Kidney (tissue), 14 donors: ENCODE measurements around the gene SDF2. TPM values are rescaled to one million over a fixed set of nuclear protein-coding genes. Genes with fewer than 3 reads are reported as not detected.

Source experiments
- DNase-seq, 5 donors: peaks; one replicate each; pipeline ENCODE4 v3.0.0-alpha.2; 2013 to 2020
- FAIRE-seq: peaks from 2 replicates; lab custom pipeline; 2012; peaks lifted over from hg19 to GRCh38; lab: Jason Lieb, UNC
- H3K27ac ChIP-seq, 2 donors: one replicate each; pipeline ENCODE4 v1.7.0; 2013; ENCODE audit warnings: low read depth in 2 of 2, low read length in 2 of 2, inconsistent platforms in 1 of 2
- H3K27me3 ChIP-seq: one replicate; pipeline ENCODE4 v1.7.1; 2013; ENCODE audit warnings: low read length, inconsistent platforms; ENCODE audit not compliant: control insufficient read depth, insufficient read depth
- H3K36me3 ChIP-seq, 3 donors: one replicate each; pipeline versions ENCODE4 v1.7.0 to v1.7.1; 2013; ENCODE audit warnings: low read length in 3 of 3, control low read depth in 1 of 3, inconsistent platforms in 1 of 3; ENCODE audit not compliant: insufficient read depth in 3 of 3, control insufficient read depth in 2 of 3
- H3K4me1 ChIP-seq, 3 donors: one replicate each; pipeline versions ENCODE4 v1.7.0 to v1.7.1; 2013; ENCODE audit warnings: low read length in 3 of 3, inconsistent platforms in 1 of 3, low read depth in 1 of 3; ENCODE audit not compliant: control insufficient read depth in 2 of 3, insufficient read depth in 2 of 3
- H3K4me3 ChIP-seq, 3 donors: one replicate each; pipeline versions ENCODE4 v1.7.0 to v1.8.1; 2013; ENCODE audit warnings: low read length in 3 of 3, control low read depth in 1 of 3, inconsistent platforms in 1 of 3
- H3K9ac ChIP-seq, 3 donors: one replicate each; pipeline versions ENCODE4 v1.7.0 to v1.7.1; 2013; ENCODE audit warnings: low read length in 3 of 3, control low read depth in 1 of 3, inconsistent platforms in 1 of 3
- H3K9me3 ChIP-seq, 3 donors: one replicate each; pipeline versions ENCODE4 v1.7.0 to v1.7.1; 2013; ENCODE audit warnings: low read length in 3 of 3, control low read depth in 1 of 3, inconsistent platforms in 1 of 3; ENCODE audit not compliant: control insufficient read depth in 2 of 3, insufficient read depth in 1 of 3
- intact Hi-C: fragments of 100-400 bp; cut with DNase I; formaldehyde crosslinking; loops from one replicate; pipeline ENCODE4 v1.11.1; 2022
- polyA plus RNA-seq: library from polyadenylated mRNA; stranded (reverse); fragments of 350-450 nt; fragmentation: Illumina TruSeq; extraction: RNeasy Lipid Tissue Mini Kit (QIAGEN cat#74804); gene quantifications from one replicate; pipeline ENCODE4 v1.2.3, GENCODE V29; 2014; ENCODE audit warnings: low read depth, low replicate concordance; ENCODE audit not compliant: insufficient read depth
- total RNA-seq: library from RNA; stranded (reverse); fragmentation: NEBNext Ultra II Directional; extraction: Animal tissue kit (Norgen Biotek cat#: 25700); gene quantifications from one replicate; pipeline ENCODE4 v1.2.1, GENCODE V29; 2021
- TF ChIP-seq, protein P1 (sequence below): IDR thresholded peaks from 3 replicates; pipeline ENCODE4 v1.5.1; 2012; ENCODE audit warnings: mild to moderate bottlenecking, moderate library complexity, borderline replicate concordance; ENCODE audit not compliant: insufficient read depth; ENCODE audit errors: extremely low read depth
- donor health status: control.
- donor health status: control.
- donor health status: control.
- donor health status: control.
- donor health status: control.
- donor health status: DM: yes; HTN: yes; CAD: no.
- donor health status: Normal renal cell carcinoma (clear cell type).

SDF2 gene
- total and polyA plus RNA-seq, 2 donors from 2014 or later, result 54.3 to 101 TPM

- Histone ChIP-seq H3K27me3 (no peaks in the 10 kb centered on the region), H3K4me3 (no peak overlapping the region), H3K9me3 (no peaks in the 10 kb centered on the region), H3K27ac (no peak overlapping the region), H3K9ac (no peak overlapping the region), H3K4me1 (no peaks in the 10 kb centered on the region), H3K36me3 (peaks cover 2 to 19% (median 14%) of the 10 kb centered on the region in 3 donors)
- intact Hi-C loops, result no loop called here
- TF ChIP-seq, protein P1, sequence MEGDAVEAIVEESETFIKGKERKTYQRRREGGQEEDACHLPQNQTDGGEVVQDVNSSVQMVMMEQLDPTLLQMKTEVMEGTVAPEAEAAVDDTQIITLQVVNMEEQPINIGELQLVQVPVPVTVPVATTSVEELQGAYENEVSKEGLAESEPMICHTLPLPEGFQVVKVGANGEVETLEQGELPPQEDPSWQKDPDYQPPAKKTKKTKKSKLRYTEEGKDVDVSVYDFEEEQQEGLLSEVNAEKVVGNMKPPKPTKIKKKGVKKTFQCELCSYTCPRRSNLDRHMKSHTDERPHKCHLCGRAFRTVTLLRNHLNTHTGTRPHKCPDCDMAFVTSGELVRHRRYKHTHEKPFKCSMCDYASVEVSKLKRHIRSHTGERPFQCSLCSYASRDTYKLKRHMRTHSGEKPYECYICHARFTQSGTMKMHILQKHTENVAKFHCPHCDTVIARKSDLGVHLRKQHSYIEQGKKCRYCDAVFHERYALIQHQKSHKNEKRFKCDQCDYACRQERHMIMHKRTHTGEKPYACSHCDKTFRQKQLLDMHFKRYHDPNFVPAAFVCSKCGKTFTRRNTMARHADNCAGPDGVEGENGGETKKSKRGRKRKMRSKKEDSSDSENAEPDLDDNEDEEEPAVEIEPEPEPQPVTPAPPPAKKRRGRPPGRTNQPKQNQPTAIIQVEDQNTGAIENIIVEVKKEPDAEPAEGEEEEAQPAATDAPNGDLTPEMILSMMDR, result no peak
- DNase-seq (no peak), FAIRE-seq (no peak)
Observed at GRCh38 chr17:28655160-28655559, 6.5 kb downstream of the SDF2 start.

DNA sequence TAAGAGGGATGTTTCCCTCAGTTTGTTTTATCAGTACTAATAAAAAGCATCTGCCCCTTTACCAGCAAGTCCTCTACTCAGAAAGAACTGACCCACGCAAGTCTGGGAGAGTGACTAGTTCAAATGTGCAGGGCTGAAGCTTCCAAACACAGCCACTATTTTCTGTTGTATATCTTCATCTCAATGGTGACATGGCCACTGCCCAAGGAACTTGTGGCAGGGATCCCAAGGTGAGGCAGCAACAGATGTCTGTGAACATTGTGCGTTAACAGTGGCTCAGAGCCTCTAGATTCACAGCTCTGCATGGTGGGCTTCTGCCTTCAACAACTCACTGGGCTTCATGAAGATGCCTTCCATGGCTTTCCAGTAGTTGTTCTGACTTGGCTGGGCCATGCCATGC, 13.0 kb downstream of the SDF2 start:
- TF ChIP-seq, protein P1, result no peak
- no peak for DNase-seq
- H3K9me3 ChIP-seq, result no peaks in the 10 kb centered on the region
- H3K4me3 ChIP-seq, result no peak overlapping the region
- H3K36me3 ChIP-seq, result peaks cover 2 to 16% (median 15%) of the 10 kb centered on the region in 3 donors
- H3K27ac ChIP-seq, result no peak overlapping the region
- no peak for FAIRE-seq
- H3K9ac ChIP-seq, result no peak overlapping the region
- H3K27me3 ChIP-seq, result no peaks in the 10 kb centered on the region
- intact Hi-C loops, result no loop called here
- peaks cover 0 to 16% (median 13%) of the 10 kb centered on the region in 3 donors for H3K4me1 ChIP-seq

DNA sequence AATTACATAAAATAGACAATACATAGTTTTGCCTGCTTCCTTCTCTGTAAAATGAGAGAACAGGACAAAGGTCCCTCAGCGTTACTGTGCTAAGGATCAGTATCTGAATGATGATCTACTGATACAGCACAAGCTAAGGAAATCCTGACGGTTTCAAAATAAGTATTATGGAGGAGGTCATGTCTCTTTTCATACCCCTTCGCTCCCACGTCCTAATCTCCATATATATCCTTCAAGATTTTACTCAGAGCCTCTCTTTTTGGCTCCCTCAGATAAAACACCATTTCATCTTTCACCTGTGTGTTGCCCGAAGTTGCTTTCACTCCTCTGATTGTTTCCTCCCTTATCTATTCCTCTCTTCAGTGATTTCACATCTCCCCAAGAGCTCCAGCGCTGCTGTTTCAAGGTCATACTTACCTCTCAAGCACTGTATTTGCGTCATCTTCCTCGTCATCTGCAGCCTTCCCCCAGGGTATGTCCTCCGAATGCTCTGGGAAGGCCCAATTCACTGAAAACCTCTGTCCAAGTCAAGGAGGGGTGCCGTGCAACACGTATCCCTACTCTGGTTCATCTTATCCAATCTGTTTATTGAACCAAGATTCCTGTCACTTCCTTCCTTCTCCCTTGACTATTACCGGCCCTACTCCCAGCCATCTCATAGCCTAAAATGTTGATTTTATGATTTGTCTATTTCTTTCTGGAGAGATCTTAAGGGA, 15.5 kb downstream of the SDF2 start:
- peak overlapping the region in 1 of 3 donors; percentile 93 for H3K4me3 ChIP-seq
- peak overlapping the region in 2 of 3 donors; percentile 28 to 90 for H3K9ac ChIP-seq
- peaks cover 0 to 26% (median 25%) of the 10 kb centered on the region in 3 donors for H3K4me1 ChIP-seq
- DNase-seq, result no peak
- no peak for FAIRE-seq
- TF ChIP-seq, protein P1, result no peak
- H3K27ac ChIP-seq, result peak overlapping the region; percentile 91 to 96
- H3K9me3 ChIP-seq, result no peaks in the 10 kb centered on the region
- intact Hi-C loops, result no loop called here
- no peaks in the 10 kb centered on the region for H3K27me3 ChIP-seq
- peaks cover 10 to 25% (median 25%) of the 10 kb centered on the region in 3 donors for H3K36me3 ChIP-seq
